Ecto neural progenitor cell (in vitro differentiated cells): ENCODE measurements around the gene BSN.

Source experiments
- DNase-seq: peaks from one replicate; pipeline ENCODE4 v3.0.0-alpha.2; 2018; ENCODE audit warnings: low spot score

The BSN gene

GRCh38 chr3:49602877-49603411 lies 48.7 kb downstream of the BSN start:
- DNase-seq: no peak

GRCh38 chr3:49606427-49606826 lies 52.1 kb downstream of the BSN start:
- DNase-seq: no peak

GRCh38 chr3:49607105-49607591 lies 52.9 kb downstream of the BSN start:
- no peak for DNase-seq

GRCh38 chr3:49607796-49608195 lies 53.5 kb downstream of the BSN start:
- no peak for DNase-seq

GRCh38 chr3:49609314-49609713 lies 55.0 kb downstream of the BSN start:
- no peak for DNase-seq

- DNase-seq: no peak
Measured at GRCh38 chr3:49609815-49610214, 55.5 kb downstream of the BSN start.

- DNase-seq: no peak
Measured at GRCh38 chr3:49610666-49611280, 56.5 kb downstream of the BSN start.

GRCh38 chr3:49611291-49611690 lies 57.0 kb downstream of the BSN start:
- no peak for DNase-seq

- no peak for DNase-seq
Measured at GRCh38 chr3:49611719-49612118, 57.4 kb downstream of the BSN start.

- DNase-seq: no peak
Measured at GRCh38 chr3:49614936-49615335, 60.7 kb downstream of the BSN start.

GRCh38 chr3:49616061-49616460 lies 61.8 kb downstream of the BSN start:
- peak; percentile 18 for DNase-seq

GRCh38 chr3:49616491-49616941 lies 62.2 kb downstream of the BSN start:
- DNase-seq: no peak

GRCh38 chr3:49617390-49618013 lies 63.2 kb downstream of the BSN start:
- no peak for DNase-seq

- no peak for DNase-seq
Measured at GRCh38 chr3:49618412-49618811, 64.1 kb downstream of the BSN start.

GRCh38 chr3:49619649-49620048 lies 65.4 kb downstream of the BSN start:
- DNase-seq: no peak

- no peak for DNase-seq
Measured at GRCh38 chr3:49620728-49621127, 66.5 kb downstream of the BSN start.

- DNase-seq: no peak
Measured at GRCh38 chr3:49623071-49623470, 68.8 kb downstream of the BSN start.

- DNase-seq: no peak
Measured at GRCh38 chr3:49625071-49625470, 70.8 kb downstream of the BSN start.

GRCh38 chr3:49626101-49626581 lies 71.9 kb downstream of the BSN start:
- DNase-seq: no peak

GRCh38 chr3:49626796-49627195 lies 72.5 kb downstream of the BSN start:
- DNase-seq: no peak

GRCh38 chr3:49627634-49628033 lies 73.4 kb downstream of the BSN start:
- no peak for DNase-seq

- no peak for DNase-seq
Measured at GRCh38 chr3:49628249-49628648, 74.0 kb downstream of the BSN start.

- no peak for DNase-seq
Measured at GRCh38 chr3:49629451-49629850, 75.2 kb downstream of the BSN start.
